PFSK-1 (cell line): Measurements from ENCODE around the gene RPP30.

Experiments
- FOXP2 ChIP-seq: optimal IDR thresholded peaks from 2 replicates; pipeline ENCODE3; 2011; ENCODE audit warnings: borderline replicate concordance, control low read depth, inconsistent platforms; ENCODE audit not compliant: insufficient read depth; ENCODE audit errors: extremely low read length, extremely low read depth
- POLR2AphosphoS5 ChIP-seq: IDR thresholded peaks from 2 replicates; pipeline ENCODE4 v1.6.1; 2012; ENCODE audit warnings: low read depth, mild to moderate bottlenecking, control low read depth, low read length, moderate library complexity
- REST ChIP-seq, 2 experiments: IDR thresholded peaks; 2 replicates each; pipeline versions ENCODE4 v1.6.1 to v1.8.0; 2011 to 2012; ENCODE audit warnings: low read depth in 2 of 2, low read length in 2 of 2, control low read depth in 1 of 2, inconsistent platforms in 1 of 2, mild to moderate bottlenecking in 1 of 2, moderate library complexity in 1 of 2; ENCODE audit not compliant: insufficient read depth in 1 of 2
- SIN3A ChIP-seq: IDR thresholded peaks from 2 replicates; pipeline ENCODE4 v1.6.1; 2012; ENCODE audit warnings: mild to moderate bottlenecking, low read length, moderate library complexity, borderline replicate concordance; ENCODE audit not compliant: insufficient read depth
- TAF1 ChIP-seq: IDR thresholded peaks from 2 replicates; pipeline ENCODE4 v1.6.1; 2012; ENCODE audit warnings: low read length, control low read depth, borderline replicate concordance; ENCODE audit not compliant: insufficient read depth

Gene RPP30

DNA sequence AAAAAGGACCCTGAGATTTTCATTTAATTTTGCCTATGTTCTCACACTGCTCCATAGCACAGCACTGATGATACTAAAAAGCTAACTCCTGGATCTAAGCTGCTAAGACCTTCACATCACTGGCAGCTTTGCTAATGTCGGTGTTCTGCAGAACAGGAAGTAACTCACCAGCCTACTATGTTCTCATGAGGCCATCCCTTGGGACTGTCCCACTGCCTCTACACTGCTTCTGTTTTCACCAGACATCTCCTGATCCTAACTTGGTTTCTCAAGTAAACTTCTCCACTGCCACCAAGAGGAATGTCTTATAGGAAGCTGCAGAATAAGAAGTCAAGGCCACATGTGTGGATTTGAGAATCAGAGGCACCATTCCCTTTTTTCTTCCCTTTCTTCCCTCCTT, 29.0 kb upstream of the RPP30 start:
- no peak for TF ChIP-seq REST (IDR thresholded peaks at IDR 0.05; ENCODE audit: insufficient read depth in 1 of 2, low read depth in 2 of 2, low read length in 2 of 2)
- TF ChIP-seq POLR2AphosphoS5, result no peak
- no peak for TF ChIP-seq SIN3A
- no peak for TF ChIP-seq FOXP2
- no peak for TF ChIP-seq TAF1

DNA sequence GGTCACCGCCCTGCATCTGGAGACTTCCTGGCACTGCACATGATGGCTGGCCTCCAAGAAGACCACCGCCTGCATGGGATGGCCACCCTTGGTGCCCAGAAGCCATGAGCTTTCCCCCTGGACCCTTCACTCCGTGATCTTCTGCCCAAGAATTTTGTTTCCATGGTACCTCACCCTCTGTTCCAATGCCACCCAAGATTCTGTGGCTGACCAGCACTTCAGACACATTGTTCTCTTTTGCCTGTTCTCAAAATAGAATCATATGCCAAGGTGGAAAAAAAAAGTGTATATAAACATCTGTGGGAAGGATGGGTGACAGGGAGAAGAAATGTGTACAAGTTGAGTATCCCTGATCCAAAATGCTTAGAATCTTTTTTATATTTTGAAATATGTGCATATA, 26.0 kb upstream of the RPP30 start:
- TF ChIP-seq TAF1 (no peak), SIN3A (no peak), REST (IDR thresholded peaks at IDR 0.05; ENCODE audit: insufficient read depth in 1 of 2, low read depth in 2 of 2, low read length in 2 of 2) (no peak), POLR2AphosphoS5 (no peak), FOXP2 (no peak)

- TF ChIP-seq REST (IDR thresholded peaks at IDR 0.05; ENCODE audit: insufficient read depth in 1 of 2, low read depth in 2 of 2, low read length in 2 of 2) (no peak), POLR2AphosphoS5 (no peak), SIN3A (no peak), TAF1 (no peak), FOXP2 (no peak)
Observed at GRCh38 chr10:90846746-90847145, 25.0 kb upstream of the RPP30 start.

DNA sequence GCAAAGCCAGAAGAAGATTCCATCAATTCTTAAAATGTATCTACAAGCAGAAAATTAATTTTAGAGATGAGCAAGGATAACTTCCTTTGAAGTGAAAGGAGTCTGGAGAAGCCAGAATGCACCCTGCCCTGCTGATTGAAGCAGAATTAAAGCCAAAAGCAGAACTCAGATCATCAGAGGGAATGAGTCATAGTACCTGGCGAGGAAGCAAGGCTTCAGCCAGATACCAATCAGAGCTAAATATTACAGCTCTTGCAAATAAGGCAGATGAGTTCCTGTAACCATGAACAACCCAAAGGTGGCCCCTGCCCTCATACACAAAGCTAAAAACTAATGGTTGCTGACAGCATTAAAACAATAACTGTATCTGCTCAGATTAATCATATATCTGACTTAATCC, 24.3 kb upstream of the RPP30 start:
- no peak for TF ChIP-seq FOXP2
- TF ChIP-seq REST (IDR thresholded peaks at IDR 0.05; ENCODE audit: insufficient read depth in 1 of 2, low read depth in 2 of 2, low read length in 2 of 2), result no peak
- TF ChIP-seq TAF1, result no peak
- no peak for TF ChIP-seq POLR2AphosphoS5
- TF ChIP-seq SIN3A, result no peak

DNA sequence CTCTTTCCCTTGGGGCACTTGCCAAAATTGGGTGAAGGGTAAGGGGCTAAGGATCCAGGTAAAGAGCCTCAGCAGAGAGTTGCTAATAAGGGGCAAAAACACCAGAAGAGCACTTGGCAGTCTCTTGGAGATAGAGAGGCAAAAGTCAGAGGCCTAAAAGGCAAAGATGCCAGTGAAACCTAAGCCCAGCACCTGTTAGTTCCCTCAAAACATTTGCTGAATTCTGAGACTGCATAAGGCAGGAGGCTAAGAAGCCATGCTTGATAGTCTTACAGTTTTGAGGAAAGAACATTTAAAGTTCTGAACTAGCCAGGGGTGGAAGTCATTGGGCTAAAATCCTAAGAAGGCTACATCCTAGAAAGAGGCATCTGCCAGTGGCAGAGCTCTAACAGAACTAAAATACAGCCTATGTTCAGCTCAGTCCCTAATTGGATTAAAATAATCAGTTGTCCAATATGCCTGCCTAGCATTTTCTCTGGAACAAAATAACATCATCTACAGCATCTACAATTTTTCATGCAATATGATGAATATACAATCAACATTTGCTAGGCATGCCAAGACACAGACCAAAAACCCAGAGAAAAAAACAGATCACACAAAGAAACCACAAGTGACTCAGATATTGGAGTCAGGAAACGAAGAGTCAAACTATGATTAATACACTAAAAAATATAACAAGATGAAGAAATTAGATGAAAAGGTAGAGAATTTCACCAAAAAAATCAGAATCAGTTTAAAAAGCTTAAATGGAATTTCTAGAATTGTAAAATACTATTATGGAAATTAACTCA, 21.6 kb upstream of the RPP30 start:
- TF ChIP-seq POLR2AphosphoS5 (no peak), REST (IDR thresholded peaks at IDR 0.05; ENCODE audit: insufficient read depth in 1 of 2, low read depth in 2 of 2, low read length in 2 of 2) (no peak), SIN3A (no peak), FOXP2 (no peak)
